Testis (tissue), 3 donors: ENCODE measurements around the gene EFL1. TPM values are rescaled to one million over a fixed set of nuclear protein-coding genes. Genes with fewer than 3 reads are reported as not detected.
A peak's percentile ranks its signal among the peaks of the same experiment; 100 is the strongest.

Experiments used
- DNase-seq: peaks from one replicate; pipeline ENCODE4 v3.0.0-alpha.2; 2019
- H3K27ac ChIP-seq, 2 donors: fragments of 200-600 bp; sonication (generic); one replicate each; pipeline ENCODE4 v1.5.1; 2019
- H3K27me3 ChIP-seq: fragments of 200-600 bp; sonication (generic); one replicate; pipeline ENCODE4 v1.5.1; 2019
- H3K36me3 ChIP-seq: fragments of 200-600 bp; sonication (generic); one replicate; pipeline ENCODE4 v1.5.1; 2017; ENCODE audit warnings: low read depth; ENCODE audit errors: missing control alignments
- H3K4me1 ChIP-seq: fragments of 200-600 bp; sonication (generic); one replicate; pipeline ENCODE4 v1.5.1; 2019
- H3K4me3 ChIP-seq, 2 donors: fragments of 200-600 bp; sonication (generic); one replicate each; pipeline ENCODE4 v1.5.1; 2017 to 2019
- H3K9me3 ChIP-seq: fragments of 200-600 bp; sonication (generic); one replicate; pipeline ENCODE4 v1.5.1; 2017
- POLR2A ChIP-seq: fragments of 450-650 bp; IDR thresholded peaks from one replicate; pipeline ENCODE4 v1.6.1; 2017; ENCODE audit warnings: antibody characterized with exemption, mild to moderate bottlenecking, moderate library complexity
- WGBS, 2 donors: methylation state at CpG; one replicate each; pipeline ENCODE4 v1.1.5; 2018; 5-methylcytosine and 5-hydroxymethylcytosine counted together
- intact Hi-C: fragments of 100-400 bp; cut with DNase I; formaldehyde crosslinking; loops from one replicate; pipeline ENCODE4 v1.15.1; 2023; ENCODE audit warnings: low total_unique reads
- polyA plus RNA-seq: library from polyadenylated mRNA; stranded (reverse); fragments of 350-450 nt; fragmentation: Illumina TruSeq; extraction: RNeasy Lipid Tissue Mini Kit (QIAGEN cat#74804); gene quantifications from one replicate; pipeline ENCODE4 v1.2.3, GENCODE V29; 2014; ENCODE audit warnings: low read depth, low replicate concordance; ENCODE audit not compliant: insufficient read depth
- total RNA-seq, 2 donors: library from RNA; depleted of rRNA; stranded (reverse); fragments of >200 nt; gene quantifications; one replicate each; pipeline ENCODE4 v1.2.3, GENCODE V29; 2016
- TF ChIP-seq, protein P1 (sequence below), 3 experiments: fragments of 450-650 bp in 2 of 3; fragments of 200-600 bp in 1 of 3; sonication (generic) in 1 of 3; IDR thresholded peaks; one replicate each; pipeline ENCODE4 v1.5.1; 2016 to 2019; ENCODE audit warnings: antibody characterized with exemption in 3 of 3, mild to moderate bottlenecking in 2 of 3, moderate library complexity in 1 of 3

The EFL1 gene
- total and polyA plus RNA-seq, 3 donors from 2014 or later, result 30.6 to 35.0 (median 34.3) TPM

DNA sequence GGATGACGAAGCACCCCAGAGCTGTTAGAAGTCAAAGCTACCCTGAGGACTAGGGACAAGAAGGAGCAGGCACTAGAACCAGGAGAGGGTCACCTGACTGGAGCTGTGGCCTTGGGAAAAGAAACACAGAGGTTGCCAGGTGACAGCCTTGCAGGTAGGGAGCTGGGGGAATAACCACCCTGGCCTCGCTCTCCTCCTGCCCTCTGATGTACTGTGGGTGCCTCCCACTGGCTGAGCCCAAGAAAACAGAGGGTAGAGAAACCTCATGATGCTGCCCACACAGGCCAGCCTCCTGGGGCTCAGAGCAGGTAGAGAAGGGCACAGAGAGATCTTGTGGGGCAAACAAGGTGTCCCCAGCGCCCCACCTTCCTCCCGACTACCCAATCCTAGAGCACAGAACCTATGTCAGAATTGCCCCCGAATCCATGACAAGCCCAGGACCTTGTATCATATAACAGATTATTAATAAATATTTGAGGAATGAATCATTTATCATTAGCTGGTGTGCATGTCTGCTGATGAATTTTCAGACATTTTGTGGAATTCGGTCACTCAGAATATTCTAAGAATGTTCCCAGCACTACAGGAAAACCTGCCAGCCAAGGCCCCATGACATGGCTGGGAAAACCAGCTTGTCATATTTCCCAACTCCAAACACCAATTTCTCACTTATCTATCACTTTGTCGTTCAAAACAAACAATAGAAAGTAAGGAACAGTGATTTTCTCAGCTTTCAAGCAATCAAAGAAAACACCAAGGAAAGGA, 156.9 kb downstream of the EFL1 start:
- Histone ChIP-seq H3K4me1 (no peaks in the 10 kb centered on the region), H3K9me3 (no peaks in the 10 kb centered on the region), H3K27me3 (no peaks in the 10 kb centered on the region), H3K36me3 (no peaks in the 10 kb centered on the region), H3K4me3 (no peak overlapping the region), H3K27ac (no peak overlapping the region)
- peak; percentile 19 for DNase-seq
- intact Hi-C loops, result no loop called here
- no peak for TF ChIP-seq POLR2A
- TF ChIP-seq, protein P1, sequence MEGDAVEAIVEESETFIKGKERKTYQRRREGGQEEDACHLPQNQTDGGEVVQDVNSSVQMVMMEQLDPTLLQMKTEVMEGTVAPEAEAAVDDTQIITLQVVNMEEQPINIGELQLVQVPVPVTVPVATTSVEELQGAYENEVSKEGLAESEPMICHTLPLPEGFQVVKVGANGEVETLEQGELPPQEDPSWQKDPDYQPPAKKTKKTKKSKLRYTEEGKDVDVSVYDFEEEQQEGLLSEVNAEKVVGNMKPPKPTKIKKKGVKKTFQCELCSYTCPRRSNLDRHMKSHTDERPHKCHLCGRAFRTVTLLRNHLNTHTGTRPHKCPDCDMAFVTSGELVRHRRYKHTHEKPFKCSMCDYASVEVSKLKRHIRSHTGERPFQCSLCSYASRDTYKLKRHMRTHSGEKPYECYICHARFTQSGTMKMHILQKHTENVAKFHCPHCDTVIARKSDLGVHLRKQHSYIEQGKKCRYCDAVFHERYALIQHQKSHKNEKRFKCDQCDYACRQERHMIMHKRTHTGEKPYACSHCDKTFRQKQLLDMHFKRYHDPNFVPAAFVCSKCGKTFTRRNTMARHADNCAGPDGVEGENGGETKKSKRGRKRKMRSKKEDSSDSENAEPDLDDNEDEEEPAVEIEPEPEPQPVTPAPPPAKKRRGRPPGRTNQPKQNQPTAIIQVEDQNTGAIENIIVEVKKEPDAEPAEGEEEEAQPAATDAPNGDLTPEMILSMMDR (IDR thresholded peaks at IDR 0.05), result no peak
- WGBS, 2 donors, result 69 to 85% methylated on average over 7 of the region's 7 CpGs

DNA sequence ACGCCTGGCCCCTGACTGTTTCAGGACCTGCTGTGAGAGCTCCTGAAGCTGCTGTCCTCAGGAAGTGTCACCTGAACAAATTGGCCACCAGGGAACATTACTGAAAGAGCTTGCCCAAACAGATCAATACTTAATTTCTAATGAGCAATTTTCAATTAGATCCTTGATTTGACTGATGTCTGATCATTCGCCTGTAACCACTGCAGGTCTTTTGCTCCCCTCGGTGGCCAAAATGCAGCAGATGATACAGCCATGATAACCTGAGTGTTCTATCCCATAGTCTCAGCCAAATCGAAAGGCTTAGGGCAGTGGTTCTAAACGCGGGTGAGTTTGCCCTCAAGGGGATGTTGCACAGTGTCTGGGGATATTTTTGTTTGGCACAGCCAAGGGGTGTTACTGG, 159.1 kb downstream of the EFL1 start:
- Histone ChIP-seq H3K9me3 (no peaks in the 10 kb centered on the region), H3K4me1 (no peaks in the 10 kb centered on the region), H3K36me3 (no peaks in the 10 kb centered on the region), H3K27me3 (no peaks in the 10 kb centered on the region), H3K27ac (no peak overlapping the region), H3K4me3 (no peak overlapping the region)
- 53 to 71% methylated on average over 6 of the region's 6 CpGs for WGBS, 2 donors
- DNase-seq, result no peak
- TF ChIP-seq POLR2A, result no peak
- TF ChIP-seq, protein P1 (IDR thresholded peaks at IDR 0.05), result peak in 1 of 3 experiments; percentile 11
- intact Hi-C loops, result no loop called here

DNA sequence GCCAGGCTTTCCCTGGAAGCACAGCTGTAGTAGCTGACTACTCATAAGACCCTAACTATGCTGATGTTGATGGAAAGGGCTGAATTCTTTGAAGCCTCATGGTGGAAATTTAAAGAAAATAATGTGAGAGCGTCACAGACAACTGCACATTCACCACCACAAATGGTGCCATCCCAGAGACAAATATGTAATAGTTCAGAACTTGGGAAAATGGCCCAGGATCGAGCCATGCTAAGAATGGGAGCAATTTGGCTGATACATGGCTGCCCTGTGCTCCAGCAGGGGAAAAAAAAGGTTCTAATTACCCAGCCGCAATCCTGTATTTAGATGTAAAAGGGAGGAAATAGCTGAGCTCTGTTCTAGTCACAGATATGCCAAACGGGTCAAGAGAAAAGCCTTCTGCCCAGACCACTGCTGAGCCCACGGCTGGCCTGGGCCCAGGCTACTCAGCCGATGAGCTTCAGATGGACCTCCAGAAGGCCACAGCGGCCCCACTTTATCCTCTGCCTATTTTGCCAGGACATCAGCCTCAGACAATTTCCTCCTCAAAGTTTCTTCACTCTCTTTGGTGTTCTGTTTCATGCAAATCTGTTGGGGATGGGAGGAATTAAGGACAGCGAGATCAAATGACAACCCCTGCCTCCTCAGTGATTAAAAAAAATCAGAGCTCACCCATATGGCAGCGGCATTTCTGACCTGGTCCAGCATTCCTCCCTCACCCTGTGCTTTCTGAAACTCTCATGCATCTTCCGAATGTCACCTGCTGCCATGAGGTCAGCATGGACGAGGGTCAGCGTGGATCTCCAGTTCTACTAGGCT, 162.2 kb downstream of the EFL1 start:
- Histone ChIP-seq H3K9me3 (no peaks in the 10 kb centered on the region), H3K36me3 (no peaks in the 10 kb centered on the region), H3K27ac (no peak overlapping the region), H3K4me1 (no peaks in the 10 kb centered on the region), H3K27me3 (no peaks in the 10 kb centered on the region), H3K4me3 (no peak overlapping the region)
- TF ChIP-seq, protein P1 (IDR thresholded peaks at IDR 0.05), result no peak
- TF ChIP-seq POLR2A, result no peak
- intact Hi-C loops, result no loop called here
- WGBS, 2 donors, result 64 to 66% methylated on average over 12 of the region's 12 CpGs
- no peak for DNase-seq

DNA sequence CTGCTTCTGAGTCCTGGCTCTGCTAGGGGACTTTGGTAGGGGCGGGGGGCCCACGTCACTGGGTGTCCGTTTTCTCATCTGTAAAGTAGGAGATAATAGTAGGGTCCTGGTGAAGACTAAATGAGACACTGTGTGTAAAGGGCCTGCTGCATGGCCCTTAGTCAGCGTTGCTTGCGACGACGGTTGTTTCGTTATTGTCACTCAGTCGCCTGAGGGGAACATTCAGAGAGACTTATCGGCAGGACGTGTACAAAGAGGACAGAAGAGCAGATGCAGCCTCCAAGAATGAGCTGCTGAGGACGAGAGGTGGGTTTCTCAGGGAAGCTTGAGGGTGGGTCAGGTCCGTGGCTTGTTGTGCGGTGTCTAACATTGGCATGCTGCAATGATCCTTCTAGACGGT, 163.9 kb downstream of the EFL1 start:
- WGBS, 2 donors, result 95 to 98% methylated on average over 15 of the region's 15 CpGs
- Histone ChIP-seq H3K9me3 (no peaks in the 10 kb centered on the region), H3K4me1 (no peaks in the 10 kb centered on the region), H3K27me3 (no peaks in the 10 kb centered on the region), H3K4me3 (no peak overlapping the region), H3K36me3 (no peaks in the 10 kb centered on the region), H3K27ac (no peak overlapping the region)
- intact Hi-C loops, result no loop called here
- TF ChIP-seq, protein P1 (IDR thresholded peaks at IDR 0.05), result no peak
- TF ChIP-seq POLR2A, result no peak
- no peak for DNase-seq
